Vagina (tissue), 2 donors: ENCODE measurements around the gene FBRSL1. TPM values are rescaled to one million over a fixed set of nuclear protein-coding genes. Genes with fewer than 3 reads are reported as not detected.

Experiments
- DNase-seq, 2 donors: peaks; one replicate each; pipeline ENCODE4 v3.0.0-alpha.2; 2017; ENCODE audit errors: extremely low spot score in 2 of 2
- H3K27ac ChIP-seq: fragments of 200-600 bp; sonication (generic); one replicate; pipeline ENCODE4 v1.5.1; 2019
- H3K27me3 ChIP-seq: fragments of 200-600 bp; sonication (generic); one replicate; pipeline ENCODE4 v1.5.1; 2019
- H3K36me3 ChIP-seq, 2 donors: fragments of 200-600 bp; sonication (generic); one replicate each; pipeline ENCODE4 v1.5.1; 2017 to 2019
- H3K4me1 ChIP-seq: fragments of 200-600 bp; sonication (generic); one replicate; pipeline ENCODE4 v1.5.1; 2019
- H3K4me3 ChIP-seq, 2 donors: fragments of 200-600 bp; sonication (generic); 1 replicate in 1 of 2; 2 replicates in 1 of 2; pipeline ENCODE4 v1.5.1; 2016 to 2019
- H3K9me3 ChIP-seq: fragments of 200-600 bp; sonication (generic); one replicate; pipeline ENCODE4 v1.5.1; 2019
- CTCF ChIP-seq, 3 experiments: fragments of 450-650 bp in 2 of 3; fragments of 200-600 bp in 1 of 3; sonication (generic) in 1 of 3; IDR thresholded peaks; one replicate each; pipeline ENCODE4 v1.5.1; 2017 to 2019; ENCODE audit warnings: antibody characterized with exemption in 3 of 3, mild to moderate bottlenecking in 2 of 3, moderate library complexity in 2 of 3
- POLR2A ChIP-seq, 2 donors: fragments of 450-650 bp; IDR thresholded peaks; one replicate each; pipeline ENCODE4 v1.6.1; 2017; ENCODE audit warnings: antibody characterized with exemption in 2 of 2, mild to moderate bottlenecking in 2 of 2, moderate library complexity in 2 of 2
- POLR2AphosphoS5 ChIP-seq, 2 donors: sonication (generic); formaldehyde crosslinking; IDR thresholded peaks; one replicate each; pipeline ENCODE4 v1.9.0; 2017; ENCODE audit warnings: antibody characterized with exemption in 2 of 2, mild to moderate bottlenecking in 2 of 2, low read depth in 1 of 2; ENCODE audit not compliant: insufficient read depth in 1 of 2
- intact Hi-C: fragments of 100-400 bp; cut with DNase I; formaldehyde crosslinking; loops from one replicate; pipeline ENCODE4 v1.15.1; 2023
- total RNA-seq: library from RNA; depleted of rRNA; stranded (reverse); fragments of >200 nt; gene quantifications from one replicate; pipeline ENCODE4 v1.2.3, GENCODE V29; 2016

The FBRSL1 gene
- total RNA-seq, 1 donor from 2014 or later = 11.0 TPM

- H3K27me3 ChIP-seq = no peaks in the 10 kb centered on the region
- peaks cover 15% of the 10 kb centered on the region for H3K4me1 ChIP-seq
- H3K27ac ChIP-seq = no peak overlapping the region
- intact Hi-C loops = no loop called here
- no peak for DNase-seq
- no peaks in the 10 kb centered on the region for H3K36me3 ChIP-seq
- no peaks in the 10 kb centered on the region for H3K9me3 ChIP-seq
- TF ChIP-seq POLR2A (IDR thresholded peaks at IDR 0.05) (no peak), CTCF (IDR thresholded peaks at IDR 0.05) (no peak), POLR2AphosphoS5 (IDR thresholded peaks at IDR 0.05; ENCODE audit: insufficient read depth in 1 of 2, low read depth in 1 of 2) (no peak)
- H3K4me3 ChIP-seq = no peak overlapping the region
These were observed 42.1 kb upstream of the FBRSL1 start for GRCh38 chr12:132447731-132448462.

DNA sequence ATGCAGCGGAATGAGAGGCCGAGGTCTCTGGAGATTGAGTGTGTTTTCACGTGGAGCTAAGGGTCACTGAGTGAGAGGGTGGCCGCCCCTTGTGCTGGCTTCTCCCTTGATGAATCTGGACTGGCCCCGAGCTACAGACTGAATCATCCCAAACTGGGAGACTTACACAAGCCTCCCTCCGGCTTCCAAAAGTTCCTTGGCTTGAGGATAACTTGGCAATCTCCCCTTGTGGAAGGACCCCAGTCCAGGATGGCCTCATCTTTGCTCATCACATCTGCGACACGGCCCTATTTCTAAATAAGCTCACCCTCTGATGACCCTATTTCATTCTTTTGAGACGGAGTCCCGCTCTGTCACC, 41.5 kb upstream of the FBRSL1 start:
- peaks cover 15% of the 10 kb centered on the region for H3K4me1 ChIP-seq
- no peak overlapping the region for H3K4me3 ChIP-seq
- no peaks in the 10 kb centered on the region for H3K27me3 ChIP-seq
- no peaks in the 10 kb centered on the region for H3K36me3 ChIP-seq
- no peak overlapping the region for H3K27ac ChIP-seq
- DNase-seq = no peak
- no peak for TF ChIP-seq CTCF (IDR thresholded peaks at IDR 0.05)
- TF ChIP-seq POLR2A (IDR thresholded peaks at IDR 0.05) = no peak
- no peak for TF ChIP-seq POLR2AphosphoS5 (IDR thresholded peaks at IDR 0.05; ENCODE audit: insufficient read depth in 1 of 2, low read depth in 1 of 2)
- intact Hi-C loops = no loop called here
- no peaks in the 10 kb centered on the region for H3K9me3 ChIP-seq

DNA sequence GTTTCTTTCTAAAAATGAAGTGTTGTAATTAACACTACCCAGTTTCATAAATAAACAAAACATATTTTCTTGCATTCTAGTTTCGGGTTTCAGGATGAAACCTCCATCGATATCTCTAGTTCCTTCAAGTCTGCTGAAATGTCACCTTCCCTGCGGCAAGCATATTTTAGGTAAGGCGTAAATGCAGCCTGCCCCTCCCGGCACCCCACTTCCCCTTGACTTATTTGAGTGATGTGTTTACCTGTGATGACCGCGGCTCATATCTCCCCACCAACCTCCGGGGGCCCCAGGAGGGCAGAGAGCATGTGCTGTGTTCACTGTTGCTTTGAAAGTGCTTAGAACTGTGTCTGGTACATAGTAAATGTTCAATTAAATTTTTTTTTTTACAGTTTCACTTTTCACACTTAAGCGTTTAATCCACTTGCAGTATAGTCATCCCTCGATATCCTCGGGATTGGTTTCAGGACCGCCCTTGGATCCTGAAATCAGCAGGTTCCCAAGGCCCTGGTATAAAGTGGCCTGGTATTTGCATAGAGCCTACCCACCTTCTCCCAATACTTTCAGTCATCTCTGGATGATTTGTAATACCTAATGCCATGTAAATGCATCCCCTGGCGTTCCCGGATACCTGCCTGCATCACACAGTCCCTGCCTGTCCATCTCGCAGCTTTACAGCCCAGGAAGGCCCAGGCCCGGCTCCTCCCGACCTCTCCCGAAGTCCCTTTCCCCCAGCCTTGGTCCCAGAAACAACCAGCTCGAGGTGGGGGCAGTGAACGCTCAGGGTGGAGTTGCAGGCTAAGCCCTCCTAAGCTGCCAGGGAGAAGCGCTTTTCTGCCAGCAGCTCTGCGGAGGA, 40.2 kb upstream of the FBRSL1 start:
- H3K4me3 ChIP-seq = no peak overlapping the region
- TF ChIP-seq CTCF (IDR thresholded peaks at IDR 0.05) = no peak
- TF ChIP-seq POLR2A (IDR thresholded peaks at IDR 0.05) = no peak
- no peak for TF ChIP-seq POLR2AphosphoS5 (IDR thresholded peaks at IDR 0.05; ENCODE audit: insufficient read depth in 1 of 2, low read depth in 1 of 2)
- no peaks in the 10 kb centered on the region for H3K9me3 ChIP-seq
- H3K27me3 ChIP-seq = no peaks in the 10 kb centered on the region
- H3K27ac ChIP-seq = no peak overlapping the region
- intact Hi-C loops = no loop called here
- DNase-seq = no peak
- H3K4me1 ChIP-seq = peaks cover 14% of the 10 kb centered on the region
- no peaks in the 10 kb centered on the region for H3K36me3 ChIP-seq

DNA sequence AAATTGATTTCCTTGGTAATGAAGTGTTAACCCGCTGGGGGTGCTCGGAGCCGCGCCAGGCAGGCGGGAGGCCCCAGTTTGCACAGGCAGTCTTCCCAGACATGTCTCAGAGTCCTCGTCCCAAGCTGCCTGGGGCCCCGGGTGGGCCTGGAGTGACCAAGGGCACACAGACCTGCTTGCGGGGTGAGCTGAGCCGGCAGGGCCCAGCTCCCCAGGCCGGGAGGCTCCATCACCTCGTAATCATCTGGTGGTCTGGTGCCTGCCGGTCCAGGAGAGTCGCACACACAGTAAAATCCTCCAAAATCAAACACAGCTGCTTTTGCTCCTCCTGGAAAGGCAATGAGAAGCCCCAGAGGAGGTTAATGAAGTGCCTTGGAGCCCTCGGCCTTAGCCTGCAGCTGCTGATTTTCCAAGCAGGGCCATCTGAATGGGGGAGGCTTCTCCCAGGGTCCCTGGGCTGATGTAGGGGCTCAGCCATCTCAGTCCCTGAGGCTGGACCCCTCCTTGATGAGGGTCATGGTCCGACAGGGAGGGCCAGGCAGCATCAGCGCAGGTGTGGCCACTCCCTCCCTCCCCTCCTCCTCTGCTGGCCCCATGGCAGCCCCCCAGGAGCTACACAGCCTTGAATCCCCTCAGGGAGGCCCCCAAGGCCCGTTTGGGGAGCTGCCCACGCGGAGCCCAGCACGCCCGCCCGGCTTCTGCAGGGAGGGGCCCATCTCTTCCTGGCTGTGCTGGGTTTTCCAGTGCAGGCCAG, 39.4 kb upstream of the FBRSL1 start:
- Histone ChIP-seq H3K9me3 (no peaks in the 10 kb centered on the region), H3K4me1 (peaks cover 7% of the 10 kb centered on the region), H3K27me3 (no peaks in the 10 kb centered on the region), H3K36me3 (no peaks in the 10 kb centered on the region), H3K4me3 (no peak overlapping the region), H3K27ac (no peak overlapping the region)
- DNase-seq = no peak
- intact Hi-C loops = no loop called here
- no peak for TF ChIP-seq POLR2A (IDR thresholded peaks at IDR 0.05)
- TF ChIP-seq CTCF (IDR thresholded peaks at IDR 0.05) = no peak
- no peak for TF ChIP-seq POLR2AphosphoS5 (IDR thresholded peaks at IDR 0.05; ENCODE audit: insufficient read depth in 1 of 2, low read depth in 1 of 2)
